B cell (primary cell): Measurements from ENCODE around the gene TMEM87A. TPM values are rescaled to one million over a fixed set of nuclear protein-coding genes. Genes with fewer than 3 reads are reported as not detected.

Experiments used
- ATAC-seq: fragments of 200-7000 bp; cut with Tn5 transposase; one replicate; pipeline ENCODE4 v1.10.0; 2021; ENCODE audit warnings: low read depth, mild to moderate bottlenecking, moderate number of reproducible peaks, moderate library complexity
- CTCF ChIA-PET: fragments of 350-600 bp; sonication (Branson Sonifier 250); formaldehyde crosslinking; loops from one replicate; lab custom pipeline; 2021; ENCODE audit warnings: antibody characterized with exemption, inconsistent platforms; lab: Charles Lee
- POLR2A ChIA-PET: fragments of 350-600 bp; sonication (Branson Sonifier 250); formaldehyde crosslinking; loops from one replicate; lab custom pipeline; 2021; ENCODE audit warnings: antibody characterized with exemption; lab: Charles Lee
- DNase-seq: peaks from one replicate; pipeline ENCODE4 v3.0.0; 2013
- H2AFZ ChIP-seq: 2 replicates; pipeline ENCODE4 v1.6.1; 2012; ENCODE audit warnings: mild to moderate bottlenecking, low read depth, low read length; ENCODE audit not compliant: insufficient read depth, poor library complexity, severe bottlenecking
- H3K27ac ChIP-seq, 2 donors: 1 replicate in 1 of 2; 2 replicates in 1 of 2; pipeline ENCODE4 v1.5.1; 2012 to 2013; ENCODE audit warnings: low read length in 2 of 2, mild to moderate bottlenecking in 2 of 2, moderate library complexity in 1 of 2
- H3K27me3 ChIP-seq, 4 experiments: fragments of 200-600 bp in 1 of 4; sonication (generic) in 1 of 4; replicated peaks in 1 of 4; 1 replicate in 2 of 4; 2 replicates in 2 of 4; pipeline versions ENCODE4 v1.6.1 to v1.7.0; 2013 to 2016; ENCODE audit warnings: low read length in 3 of 4, mild to moderate bottlenecking in 2 of 4, mixed read lengths in 1 of 4, moderate library complexity in 1 of 4; ENCODE audit not compliant: insufficient read depth in 4 of 4, control insufficient read depth in 3 of 4; ENCODE audit errors: control extremely low read depth in 1 of 4
- H3K36me3 ChIP-seq, 2 experiments: replicated peaks in 1 of 2; 1 replicate in 1 of 2; 2 replicates in 1 of 2; pipeline versions ENCODE4 v1.6.1 to v1.7.1; 2013; ENCODE audit warnings: low read length in 1 of 2; ENCODE audit not compliant: insufficient read depth in 2 of 2, control insufficient read depth in 1 of 2; ENCODE audit errors: control extremely low read depth in 1 of 2, extremely low read depth in 1 of 2
- H3K4me1 ChIP-seq, 2 donors: fragments of 200-600 bp in 1 of 2; sonication (generic) in 1 of 2; 1 replicate in 1 of 2; 2 replicates in 1 of 2; pipeline versions ENCODE4 v1.5.1 to v1.6.1; 2013 to 2017; ENCODE audit warnings: low read length in 2 of 2; ENCODE audit not compliant: control insufficient read depth in 2 of 2, insufficient read depth in 2 of 2
- H3K4me2 ChIP-seq: replicated peaks from 2 replicates; pipeline ENCODE3; 2012; ENCODE audit warnings: mild to moderate bottlenecking, low read depth, low read length; ENCODE audit not compliant: poor library complexity, severe bottlenecking
- H3K4me3 ChIP-seq, 5 experiments: fragments of 200-600 bp in 1 of 5; sonication (generic) in 1 of 5; 1 replicate in 3 of 5; 2 replicates in 2 of 5; pipeline versions ENCODE4 v1.5.1 to v1.7.0; 2011 to 2016; ENCODE audit warnings: low read length in 4 of 5, mild to moderate bottlenecking in 4 of 5, low read depth in 2 of 5, control low read depth in 1 of 5, moderate library complexity in 1 of 5; ENCODE audit not compliant: insufficient read depth in 1 of 5; ENCODE audit errors: control extremely low read depth in 1 of 5, extremely low read depth in 1 of 5
- H3K79me2 ChIP-seq: fragments of 200-600 bp; sonication (generic); one replicate; pipeline ENCODE4 v1.6.0; 2016; ENCODE audit warnings: low read length; ENCODE audit not compliant: control insufficient read depth, insufficient read depth
- H3K9ac ChIP-seq: fragments of 200-600 bp; sonication (generic); 2 replicates; pipeline ENCODE4 v1.6.1; 2017; ENCODE audit warnings: mild to moderate bottlenecking, low read length, moderate library complexity
- H3K9me3 ChIP-seq, 3 donors: one replicate each; pipeline versions ENCODE4 v1.6.1 to v1.7.1; 2013; ENCODE audit warnings: low read length in 2 of 3; ENCODE audit not compliant: control insufficient read depth in 2 of 3, insufficient read depth in 1 of 3; ENCODE audit errors: control extremely low read depth in 1 of 3
- H4K20me1 ChIP-seq: 2 replicates; pipeline ENCODE4 v1.6.0; 2012; ENCODE audit warnings: mild to moderate bottlenecking, low read length; ENCODE audit not compliant: insufficient read depth, control insufficient read depth, poor library complexity, severe bottlenecking
- H3K27ac Mint-ChIP-seq: one replicate; pipeline ENCODE4 v1.8.0; 2021; ENCODE audit warnings: mixed read lengths
- H3K27me3 Mint-ChIP-seq: one replicate; pipeline ENCODE4 v1.8.0; 2021; ENCODE audit warnings: mixed read lengths
- H3K4me1 Mint-ChIP-seq: one replicate; pipeline ENCODE4 v1.8.0; 2021; ENCODE audit warnings: mixed read lengths
- H3K4me3 Mint-ChIP-seq: one replicate; pipeline ENCODE4 v1.8.0; 2021; ENCODE audit warnings: mixed read lengths
- H3K9me3 Mint-ChIP-seq: one replicate; pipeline ENCODE4 v1.8.0; 2022; ENCODE audit warnings: mixed read lengths; ENCODE audit not compliant: insufficient read depth
- CTCF ChIP-seq: fragments of 200-600 bp; IDR thresholded peaks from one replicate; pipeline ENCODE4 v1.8.0; 2022; ENCODE audit warnings: antibody characterized with exemption, mild to moderate bottlenecking
- EZH2 ChIP-seq: IDR thresholded peaks from 2 replicates; pipeline ENCODE4 v1.6.1; 2012; ENCODE audit warnings: borderline replicate concordance, low read depth, mild to moderate bottlenecking, moderate library complexity, low read length; ENCODE audit not compliant: insufficient read depth, poor library complexity, severe bottlenecking
- WGBS: methylation state at CpG from one replicate; pipeline ENCODE4 v1.1.5; 2013; ENCODE audit warnings: missing lambda C conversion rate; ENCODE audit not compliant: insufficient coverage; 5-methylcytosine and 5-hydroxymethylcytosine counted together
- intact Hi-C: fragments of 100-400 bp; cut with micrococcal nuclease; formaldehyde crosslinking; loops from one replicate; pipeline ENCODE4 v1.10.0; 2022
- polyA minus RNA-seq: library from RNA; depleted of rRNA, polyadenylated mRNA; stranded (reverse); fragments of >200 nt; gene quantifications from 2 replicates; pipeline ENCODE4 v1.2.3, GENCODE V29; 2012
- polyA plus RNA-seq: library from polyadenylated mRNA; depleted of rRNA; stranded (reverse); fragments of >200 nt; gene quantifications from 2 replicates; pipeline ENCODE4 v1.2.3, GENCODE V29; 2012
- total RNA-seq, 2 donors: library from RNA; stranded (reverse); fragments of 120-200 nt in 1 of 2; gene quantifications; 1 replicate in 1 of 2; 2 replicates in 1 of 2; pipeline versions ENCODE4 v1.2.3 to v1.2.4, GENCODE V29; 2013 to 2022

TMEM87A gene
- total RNA-seq (61.0 and 61.5 TPM in 2 replicates), polyA plus RNA-seq (14.5 and 30.9 TPM in 2 replicates), polyA minus RNA-seq (15.3 and 24.1 TPM in 2 replicates)
- 45.2 TPM for total RNA-seq (2013)

GRCh38 chr15:42272939-42273899 is at the start of gene TMEM87A, which contains the start of gene GANC:
TMEM87A (minus strand) TSS chr15:42273433; CDS start chr15:42273398, 35 bp downstream.
GANC (plus strand) TSS chr15:42273201; CDS start chr15:42274482, 1,281 bp downstream.
- POLR2A ChIA-PET: interaction anchor here (0.6 to 1.3 kb wide), 5 partner anchors 52 to 990 kb away, joined by 3 to 9 read pairs (median 4); no protein-coding TSS in a partner anchor
- Mint-ChIP-seq H3K4me3 (peak within 1 kb of the TSS; percentile 90), H3K4me1 (peaks cover 55% of the 10 kb centered on the region), H3K27ac (peak within 1 kb of the TSS; percentile 99), H3K9me3 (no peaks in the 10 kb centered on the region), H3K27me3 (no peaks in the 10 kb centered on the region)
- Histone ChIP-seq H3K27ac (peak within 1 kb of the TSS; percentile 87 to 88), H3K79me2 (peaks cover 85% of the 10 kb centered on the region), H2AFZ (peak within 1 kb of the TSS; percentile 87), H3K9ac (peak within 1 kb of the TSS; percentile 79), H3K4me3 (peak within 1 kb of the TSS; percentile 88 to 100 (median 88)), H3K27me3 (no peaks in the 10 kb centered on the region), H3K9me3 (no peaks in the 10 kb centered on the region), H3K4me2 (peak within 1 kb of the TSS; percentile 79), H3K36me3 (peaks cover 1 to 24% of the 10 kb centered on the region in 2 experiments), H3K4me1 (peaks cover 26 to 28% of the 10 kb centered on the region in 2 donors), H4K20me1 (peaks cover 5% of the 10 kb centered on the region)
- TF ChIP-seq CTCF: no peak
- WGBS: under 1% methylated on average over 50 of the region's 52 CpGs
- ATAC-seq (peak; percentile 87), DNase-seq (peak; percentile 97)
- intact Hi-C loops: loop anchor here (2.0 to 10.0 kb wide), 7 partner anchors 54 to 856 kb away; partner anchors contain the start of genes EHD4, JMJD7, RTF1 and SNAP23
- CTCF ChIA-PET: interaction anchor here (0.9 kb wide), 1 partner anchor 65 kb away, joined by 3 read pairs; no protein-coding TSS in a partner anchor

GRCh38 chr15:42319206-42319605 is 46.0 kb upstream of the TMEM87A start:
- Mint-ChIP-seq H3K9me3 (no peaks in the 10 kb centered on the region), H3K4me1 (no peaks in the 10 kb centered on the region), H3K4me3 (no peak overlapping the region), H3K27ac (no peak overlapping the region), H3K27me3 (no peaks in the 10 kb centered on the region)
- no peak overlapping the region for H3K9ac ChIP-seq
- H3K27ac ChIP-seq: no peak overlapping the region
- H2AFZ ChIP-seq: no peak overlapping the region
- TF ChIP-seq EZH2: no peak
- TF ChIP-seq CTCF: no peak
- no peaks in the 10 kb centered on the region for H3K9me3 ChIP-seq
- no peak overlapping the region for H3K4me3 ChIP-seq
- H4K20me1 ChIP-seq: no peaks in the 10 kb centered on the region
- no peaks in the 10 kb centered on the region for H3K4me1 ChIP-seq
- ChIA-PET CTCF (no interaction called here), POLR2A (no interaction called here)
- H3K27me3 ChIP-seq: no peaks in the 10 kb centered on the region
- no peak for DNase-seq
- intact Hi-C loops: no loop called here
- peaks cover 13 to 48% of the 10 kb centered on the region in 2 experiments for H3K36me3 ChIP-seq
- no peaks in the 10 kb centered on the region for H3K79me2 ChIP-seq
- H3K4me2 ChIP-seq: no peak overlapping the region
- 100% methylated on average over 1 of the region's 2 CpGs for WGBS
- no peak for ATAC-seq
